Activated T-helper 17 cell treated with anti-CD3 and anti-CD28 coated beads, Interleukin-2, amount 50 U/mL, for 72 hours (primary cell): ENCODE results near the gene SLC35D2. TPM values are rescaled to one million over a fixed set of nuclear protein-coding genes. Genes with fewer than 3 reads are reported as not detected.
"Not testable (repeated sequence)": the region's sequence is repeated elsewhere in the genome, so short reads cannot be mapped to it uniquely, and the experiment has no call there.

Experiments
- ATAC-seq: fragments of 150-1000 bp; cut with Tn5 transposase; replicated peaks from 2 replicates; pipeline ENCODE4 v1.10.0; 2021; ENCODE audit warnings: mild to moderate bottlenecking, moderate library complexity
- H3K27ac Mint-ChIP-seq: one replicate; pipeline ENCODE4 v1.8.0; 2022; ENCODE audit warnings: mixed read lengths
- H3K27me3 Mint-ChIP-seq: one replicate; pipeline ENCODE4 v1.8.0; 2022; ENCODE audit warnings: mixed read lengths
- H3K36me3 Mint-ChIP-seq: one replicate; pipeline ENCODE4 v1.8.0; 2022; ENCODE audit warnings: low read depth, mild to moderate bottlenecking, mixed read lengths
- H3K4me1 Mint-ChIP-seq: one replicate; pipeline ENCODE4 v1.8.0; 2022; ENCODE audit warnings: mixed read lengths
- H3K4me3 Mint-ChIP-seq: one replicate; pipeline ENCODE4 v1.8.0; 2022; ENCODE audit warnings: mild to moderate bottlenecking, mixed read lengths
- H3K9me3 Mint-ChIP-seq: one replicate; pipeline ENCODE4 v1.8.0; 2022; ENCODE audit warnings: mixed read lengths
- total RNA-seq, 2 donors: library from RNA; stranded (reverse); gene quantifications; one replicate each; pipeline ENCODE4 v1.2.3, GENCODE V29; 2022

SLC35D2 gene
- total RNA-seq, 2 donors from 2014 or later: 7.1 to 9.3 TPM

GRCh38 chr9:96350866-96351265 is 32.6 kb downstream of the SLC35D2 start:
- Mint-ChIP-seq H3K9me3 (no peaks in the 10 kb centered on the region), H3K4me3 (no peak overlapping the region), H3K4me1 (no peaks in the 10 kb centered on the region)

GRCh38 chr9:96348261-96348660 is 35.2 kb downstream of the SLC35D2 start:
- Mint-ChIP-seq H3K27me3 (no peaks in the 10 kb centered on the region), H3K27ac (no peak overlapping the region), H3K36me3 (peaks cover 9% of the 10 kb centered on the region), H3K4me3 (no peak overlapping the region), H3K9me3 (no peaks in the 10 kb centered on the region), H3K4me1 (no peaks in the 10 kb centered on the region)
- no peak for ATAC-seq

More at GRCh38 chr9:96350866-96351265, 32.6 kb downstream of the SLC35D2 start:
- H3K36me3 Mint-ChIP-seq: peaks cover 18% of the 10 kb centered on the region
- no peaks in the 10 kb centered on the region for H3K27me3 Mint-ChIP-seq
- ATAC-seq: no peak
- no peak overlapping the region for H3K27ac Mint-ChIP-seq

- H3K36me3 Mint-ChIP-seq: peaks cover 9% of the 10 kb centered on the region
- no peaks in the 10 kb centered on the region for H3K9me3 Mint-ChIP-seq
- no peaks in the 10 kb centered on the region for H3K4me1 Mint-ChIP-seq
- no peak overlapping the region for H3K27ac Mint-ChIP-seq
- H3K27me3 Mint-ChIP-seq: no peaks in the 10 kb centered on the region
- no peak for ATAC-seq
- H3K4me3 Mint-ChIP-seq: no peak overlapping the region
These were observed 38.0 kb downstream of the SLC35D2 start for GRCh38 chr9:96345551-96345950.

GRCh38 chr9:96344458-96345180 is 38.9 kb downstream of the SLC35D2 start:
- H3K27ac Mint-ChIP-seq: no peak overlapping the region
- no peaks in the 10 kb centered on the region for H3K9me3 Mint-ChIP-seq
- H3K4me1 Mint-ChIP-seq: no peaks in the 10 kb centered on the region
- no peak overlapping the region for H3K4me3 Mint-ChIP-seq
- ATAC-seq: no peak
- H3K36me3 Mint-ChIP-seq: peaks cover 9% of the 10 kb centered on the region
- H3K27me3 Mint-ChIP-seq: no peaks in the 10 kb centered on the region

GRCh38 chr9:96343515-96344360 is 39.8 kb downstream of the SLC35D2 start:
- Mint-ChIP-seq H3K36me3 (peaks cover 8% of the 10 kb centered on the region), H3K27ac (no peak overlapping the region), H3K4me1 (no peaks in the 10 kb centered on the region), H3K27me3 (no peaks in the 10 kb centered on the region), H3K4me3 (no peak overlapping the region), H3K9me3 (no peaks in the 10 kb centered on the region)
- no peak for ATAC-seq

GRCh38 chr9:96342571-96343245 is 40.8 kb downstream of the SLC35D2 start:
- Mint-ChIP-seq H3K9me3 (no peaks in the 10 kb centered on the region), H3K36me3 (no peaks in the 10 kb centered on the region), H3K27ac (no peak overlapping the region), H3K27me3 (no peaks in the 10 kb centered on the region), H3K4me3 (no peak overlapping the region), H3K4me1 (no peaks in the 10 kb centered on the region)
- no peak for ATAC-seq

- Mint-ChIP-seq H3K36me3 (no peaks in the 10 kb centered on the region), H3K27me3 (no peaks in the 10 kb centered on the region), H3K4me3 (no peak overlapping the region), H3K4me1 (no peaks in the 10 kb centered on the region), H3K9me3 (no peaks in the 10 kb centered on the region), H3K27ac (no peak overlapping the region)
- ATAC-seq: no peak
These were observed 42.8 kb downstream of the SLC35D2 start for GRCh38 chr9:96340707-96341106.

- Mint-ChIP-seq H3K36me3 (no peaks in the 10 kb centered on the region), H3K27ac (no peak overlapping the region), H3K27me3 (no peaks in the 10 kb centered on the region), H3K4me1 (no peaks in the 10 kb centered on the region), H3K9me3 (no peaks in the 10 kb centered on the region), H3K4me3 (no peak overlapping the region)
- no peak for ATAC-seq
These were observed 45.2 kb downstream of the SLC35D2 start for GRCh38 chr9:96338299-96338698.

- Mint-ChIP-seq H3K4me1 (peaks cover 4% of the 10 kb centered on the region), H3K4me3 (no peak overlapping the region)
These were observed 49.6 kb downstream of the SLC35D2 start for GRCh38 chr9:96333958-96334357.

GRCh38 chr9:96331236-96331947 is 52.1 kb downstream of the SLC35D2 start:
- no peaks in the 10 kb centered on the region for H3K36me3 Mint-ChIP-seq
- H3K27me3 Mint-ChIP-seq: no peaks in the 10 kb centered on the region
- no peak for ATAC-seq
- peak overlapping the region; percentile 80 for H3K27ac Mint-ChIP-seq
- no peak overlapping the region for H3K4me3 Mint-ChIP-seq
- no peaks in the 10 kb centered on the region for H3K9me3 Mint-ChIP-seq
- peaks cover 4% of the 10 kb centered on the region for H3K4me1 Mint-ChIP-seq

More at GRCh38 chr9:96333958-96334357, 49.6 kb downstream of the SLC35D2 start:
- Mint-ChIP-seq H3K27me3 (no peaks in the 10 kb centered on the region), H3K27ac (no peak overlapping the region), H3K36me3 (no peaks in the 10 kb centered on the region), H3K9me3 (no peaks in the 10 kb centered on the region)
- ATAC-seq: no peak

GRCh38 chr9:96327694-96328352 is 55.7 kb downstream of the SLC35D2 start:
- Mint-ChIP-seq H3K27me3 (no peaks in the 10 kb centered on the region), H3K9me3 (no peaks in the 10 kb centered on the region), H3K4me3 (no peak overlapping the region), H3K4me1 (peaks cover 4% of the 10 kb centered on the region), H3K27ac (no peak overlapping the region), H3K36me3 (no peaks in the 10 kb centered on the region)
- ATAC-seq: peak; percentile 73

- Mint-ChIP-seq H3K4me3 (no peak overlapping the region), H3K27me3 (no peaks in the 10 kb centered on the region), H3K9me3 (no peaks in the 10 kb centered on the region), H3K27ac (no peak overlapping the region), H3K36me3 (no peaks in the 10 kb centered on the region), H3K4me1 (no peaks in the 10 kb centered on the region)
- no peak for ATAC-seq
These were observed 60.3 kb downstream of the SLC35D2 start for GRCh38 chr9:96323169-96323568.

GRCh38 chr9:96322736-96323135 is 60.8 kb downstream of the SLC35D2 start:
- H3K36me3 Mint-ChIP-seq, H3K9me3 Mint-ChIP-seq, H3K4me1 Mint-ChIP-seq, H3K27ac Mint-ChIP-seq, H3K4me3 Mint-ChIP-seq, H3K27me3 Mint-ChIP-seq, ATAC-seq: not testable (repeated sequence)

GRCh38 chr9:96322210-96322609 is 61.3 kb downstream of the SLC35D2 start:
- ATAC-seq, H3K4me1 Mint-ChIP-seq, H3K4me3 Mint-ChIP-seq, H3K27ac Mint-ChIP-seq, H3K36me3 Mint-ChIP-seq, H3K27me3 Mint-ChIP-seq, H3K9me3 Mint-ChIP-seq: not testable (repeated sequence)
